HepG2 (cell line): ENCODE data around the gene NEDD8. TPM values are rescaled to one million over a fixed set of nuclear protein-coding genes. Genes with fewer than 3 reads are reported as not detected.

Experiments used
- HNRNPH1 ChIP-seq: fragments of 200-400 bp; formaldehyde crosslinking; optimal IDR thresholded peaks from 2 replicates; pipeline ENCODE3; 2017; ENCODE audit warnings: mild to moderate bottlenecking, low read depth, low read length
- JUN ChIP-seq: sonication (generic); formaldehyde crosslinking; IDR thresholded peaks from 2 replicates; pipeline ENCODE4 v1.4.0; 2020; ENCODE audit warnings: mild to moderate bottlenecking, missing genetic modification reagents
- KAT7 ChIP-seq: IDR thresholded peaks from 2 replicates; pipeline ENCODE4 v1.6.1; 2018; ENCODE audit warnings: borderline replicate concordance, missing compliant biosample characterization
- KDM1A ChIP-seq: IDR thresholded peaks from 2 replicates; pipeline ENCODE4 v1.6.1; 2016; ENCODE audit warnings: missing compliant biosample characterization
- NR1H2 ChIP-seq: sonication (generic); formaldehyde crosslinking; IDR thresholded peaks from 2 replicates; pipeline ENCODE4 v1.8.1; 2022; ENCODE audit warnings: low read depth, missing genetic modification reagents, borderline replicate concordance
- TRIM24 ChIP-seq: sonication (generic); formaldehyde crosslinking; IDR thresholded peaks from 2 replicates; pipeline ENCODE4 v1.8.0; 2022; ENCODE audit warnings: mild to moderate bottlenecking, missing genetic modification reagents
- ZNF547 ChIP-seq: sonication (generic); formaldehyde crosslinking; IDR thresholded peaks from 2 replicates; pipeline ENCODE4 v1.5.1; 2020; ENCODE audit warnings: mild to moderate bottlenecking, missing genetic modification reagents
- ZNF616 ChIP-seq: sonication (generic); formaldehyde crosslinking; IDR thresholded peaks from 2 replicates; pipeline ENCODE4 v1.5.0; 2020; ENCODE audit warnings: low read depth, mild to moderate bottlenecking, missing genetic modification reagents
- polyA plus RNA-seq, 8 experiments: library from polyadenylated mRNA; depleted of rRNA in 3 of 8; stranded (reverse) in 7 of 8; unstranded in 1 of 8; fragments of >200 nt; fragmentation: Illumina TruSeq in 4 of 8; extraction: Trizol in 4 of 8; gene quantifications; 2 replicates each; pipeline versions ENCODE4 v1.2.1 to v1.2.3, GENCODE V29; 2011 to 2016; ENCODE audit warnings: low read depth in 4 of 8, missing spikeins in 1 of 8, mixed read lengths in 1 of 8; ENCODE audit not compliant: insufficient read depth in 1 of 8
- total RNA-seq, 5 experiments: library from RNA; depleted of rRNA; stranded (reverse); fragments of >200 nt; fragmentation: Illumina TruSeq; extraction: Trizol; gene quantifications; 2 replicates each; pipeline ENCODE4 v1.2.3, GENCODE V29; 2016; ENCODE audit warnings: low read depth in 1 of 5
- TF ChIP-seq, protein P1 (sequence below): sonication (generic); formaldehyde crosslinking; IDR thresholded peaks from 2 replicates; pipeline ENCODE4 v1.9.0; 2021; ENCODE audit warnings: mild to moderate bottlenecking, missing genetic modification reagents
- TF ChIP-seq, protein P2 (sequence below): sonication (generic); formaldehyde crosslinking; IDR thresholded peaks from 2 replicates; pipeline ENCODE4 v1.4.0; 2020; ENCODE audit warnings: missing genetic modification reagents
- TF ChIP-seq, protein P3 (sequence below): sonication (generic); IDR thresholded peaks from 2 replicates; pipeline ENCODE4 v1.6.1; 2016; ENCODE audit warnings: low read depth, borderline replicate concordance

Gene NEDD8
- total and polyA plus RNA-seq, 2 of the 13 experiments (the other 11 are each of a cell fraction or from before 2014, with no cell fraction given), result 535 to 713 TPM

DNA sequence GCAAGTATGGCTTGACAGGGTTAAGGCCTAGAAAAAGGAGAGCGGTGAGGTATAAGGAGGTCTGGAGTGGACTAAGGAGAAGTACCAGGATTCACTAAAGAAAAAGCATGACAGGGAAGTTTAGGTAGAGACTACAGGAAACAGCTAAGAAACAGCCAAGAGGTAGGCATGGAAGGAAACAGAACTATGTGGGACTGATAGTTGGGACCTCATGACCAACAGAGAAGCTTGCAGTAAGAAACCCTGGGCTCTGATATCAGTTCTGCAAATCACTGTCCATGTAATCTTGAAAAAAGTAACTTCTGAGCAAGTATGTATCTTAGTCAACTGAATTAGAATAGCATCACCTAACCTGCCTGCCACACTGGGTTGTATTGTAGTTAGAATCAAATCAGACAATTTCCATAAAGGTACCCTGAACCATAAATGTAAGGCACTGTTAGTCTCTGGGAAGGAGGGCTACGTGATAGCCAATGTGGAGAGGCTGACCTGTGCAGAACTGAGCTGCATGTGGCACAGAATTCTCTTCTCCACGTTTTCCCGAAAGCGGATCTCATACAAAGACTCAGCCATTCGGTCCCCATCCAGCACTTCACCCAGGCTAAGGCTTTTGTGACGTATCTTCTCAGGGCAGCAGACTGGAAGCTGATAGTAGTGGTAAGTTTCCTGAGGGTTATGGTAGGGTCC is 37.8 kb downstream of the NEDD8 start (continued):
- TF ChIP-seq, protein P1, sequence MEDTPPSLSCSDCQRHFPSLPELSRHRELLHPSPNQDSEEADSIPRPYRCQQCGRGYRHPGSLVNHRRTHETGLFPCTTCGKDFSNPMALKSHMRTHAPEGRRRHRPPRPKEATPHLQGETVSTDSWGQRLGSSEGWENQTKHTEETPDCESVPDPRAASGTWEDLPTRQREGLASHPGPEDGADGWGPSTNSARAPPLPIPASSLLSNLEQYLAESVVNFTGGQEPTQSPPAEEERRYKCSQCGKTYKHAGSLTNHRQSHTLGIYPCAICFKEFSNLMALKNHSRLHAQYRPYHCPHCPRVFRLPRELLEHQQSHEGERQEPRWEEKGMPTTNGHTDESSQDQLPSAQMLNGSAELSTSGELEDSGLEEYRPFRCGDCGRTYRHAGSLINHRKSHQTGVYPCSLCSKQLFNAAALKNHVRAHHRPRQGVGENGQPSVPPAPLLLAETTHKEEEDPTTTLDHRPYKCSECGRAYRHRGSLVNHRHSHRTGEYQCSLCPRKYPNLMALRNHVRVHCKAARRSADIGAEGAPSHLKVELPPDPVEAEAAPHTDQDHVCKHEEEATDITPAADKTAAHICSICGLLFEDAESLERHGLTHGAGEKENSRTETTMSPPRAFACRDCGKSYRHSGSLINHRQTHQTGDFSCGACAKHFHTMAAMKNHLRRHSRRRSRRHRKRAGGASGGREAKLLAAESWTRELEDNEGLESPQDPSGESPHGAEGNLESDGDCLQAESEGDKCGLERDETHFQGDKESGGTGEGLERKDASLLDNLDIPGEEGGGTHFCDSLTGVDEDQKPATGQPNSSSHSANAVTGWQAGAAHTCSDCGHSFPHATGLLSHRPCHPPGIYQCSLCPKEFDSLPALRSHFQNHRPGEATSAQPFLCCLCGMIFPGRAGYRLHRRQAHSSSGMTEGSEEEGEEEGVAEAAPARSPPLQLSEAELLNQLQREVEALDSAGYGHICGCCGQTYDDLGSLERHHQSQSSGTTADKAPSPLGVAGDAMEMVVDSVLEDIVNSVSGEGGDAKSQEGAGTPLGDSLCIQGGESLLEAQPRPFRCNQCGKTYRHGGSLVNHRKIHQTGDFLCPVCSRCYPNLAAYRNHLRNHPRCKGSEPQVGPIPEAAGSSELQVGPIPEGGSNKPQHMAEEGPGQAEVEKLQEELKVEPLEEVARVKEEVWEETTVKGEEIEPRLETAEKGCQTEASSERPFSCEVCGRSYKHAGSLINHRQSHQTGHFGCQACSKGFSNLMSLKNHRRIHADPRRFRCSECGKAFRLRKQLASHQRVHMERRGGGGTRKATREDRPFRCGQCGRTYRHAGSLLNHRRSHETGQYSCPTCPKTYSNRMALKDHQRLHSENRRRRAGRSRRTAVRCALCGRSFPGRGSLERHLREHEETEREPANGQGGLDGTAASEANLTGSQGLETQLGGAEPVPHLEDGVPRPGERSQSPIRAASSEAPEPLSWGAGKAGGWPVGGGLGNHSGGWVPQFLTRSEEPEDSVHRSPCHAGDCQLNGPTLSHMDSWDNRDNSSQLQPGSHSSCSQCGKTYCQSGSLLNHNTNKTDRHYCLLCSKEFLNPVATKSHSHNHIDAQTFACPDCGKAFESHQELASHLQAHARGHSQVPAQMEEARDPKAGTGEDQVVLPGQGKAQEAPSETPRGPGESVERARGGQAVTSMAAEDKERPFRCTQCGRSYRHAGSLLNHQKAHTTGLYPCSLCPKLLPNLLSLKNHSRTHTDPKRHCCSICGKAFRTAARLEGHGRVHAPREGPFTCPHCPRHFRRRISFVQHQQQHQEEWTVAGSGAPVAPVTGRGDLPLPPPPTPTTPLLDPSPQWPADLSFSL (CRISPR knock-in tag), result no peak
- TF ChIP-seq ZNF547 (CRISPR knock-in tag), result no peak
- TF ChIP-seq, protein P2, sequence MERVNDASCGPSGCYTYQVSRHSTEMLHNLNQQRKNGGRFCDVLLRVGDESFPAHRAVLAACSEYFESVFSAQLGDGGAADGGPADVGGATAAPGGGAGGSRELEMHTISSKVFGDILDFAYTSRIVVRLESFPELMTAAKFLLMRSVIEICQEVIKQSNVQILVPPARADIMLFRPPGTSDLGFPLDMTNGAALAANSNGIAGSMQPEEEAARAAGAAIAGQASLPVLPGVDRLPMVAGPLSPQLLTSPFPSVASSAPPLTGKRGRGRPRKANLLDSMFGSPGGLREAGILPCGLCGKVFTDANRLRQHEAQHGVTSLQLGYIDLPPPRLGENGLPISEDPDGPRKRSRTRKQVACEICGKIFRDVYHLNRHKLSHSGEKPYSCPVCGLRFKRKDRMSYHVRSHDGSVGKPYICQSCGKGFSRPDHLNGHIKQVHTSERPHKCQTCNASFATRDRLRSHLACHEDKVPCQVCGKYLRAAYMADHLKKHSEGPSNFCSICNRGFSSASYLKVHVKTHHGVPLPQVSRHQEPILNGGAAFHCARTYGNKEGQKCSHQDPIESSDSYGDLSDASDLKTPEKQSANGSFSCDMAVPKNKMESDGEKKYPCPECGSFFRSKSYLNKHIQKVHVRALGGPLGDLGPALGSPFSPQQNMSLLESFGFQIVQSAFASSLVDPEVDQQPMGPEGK (CRISPR knock-in tag), result 0 out of 2 replicates have a peak, but pooled peaks have one; percentile 25
- TF ChIP-seq ZNF616 (CRISPR knock-in tag), result no peak
- TF ChIP-seq NR1H2 (CRISPR knock-in tag), result no peak
- peak; percentile 18 for TF ChIP-seq HNRNPH1
- TF ChIP-seq KDM1A (CRISPR knock-in tag), result no peak
- TF ChIP-seq JUN (CRISPR knock-in tag), result peak; percentile 15; the same call in 1 of the 2 replicates
- 0 out of 2 replicates have a peak, but pooled peaks have one; percentile 8 for TF ChIP-seq TRIM24 (CRISPR knock-in tag)
- TF ChIP-seq KAT7, result no peak
- TF ChIP-seq, protein P3, sequence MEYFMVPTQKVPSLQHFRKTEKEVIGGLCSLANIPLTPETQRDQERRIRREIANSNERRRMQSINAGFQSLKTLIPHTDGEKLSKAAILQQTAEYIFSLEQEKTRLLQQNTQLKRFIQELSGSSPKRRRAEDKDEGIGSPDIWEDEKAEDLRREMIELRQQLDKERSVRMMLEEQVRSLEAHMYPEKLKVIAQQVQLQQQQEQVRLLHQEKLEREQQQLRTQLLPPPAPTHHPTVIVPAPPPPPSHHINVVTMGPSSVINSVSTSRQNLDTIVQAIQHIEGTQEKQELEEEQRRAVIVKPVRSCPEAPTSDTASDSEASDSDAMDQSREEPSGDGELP, result no peak
